SH-SY5Y (cell line): ENCODE results near the gene CHST10.

Experiments used
- GATA2 ChIP-seq: IDR thresholded peaks from 2 replicates; pipeline ENCODE4 v1.6.1; 2011; ENCODE audit warnings: mild to moderate bottlenecking, low read depth, low read length
- GATA3 ChIP-seq: IDR thresholded peaks from 2 replicates; pipeline ENCODE4 v1.6.1; 2011; ENCODE audit warnings: low read depth, mild to moderate bottlenecking, low read length, moderate library complexity

DNA sequence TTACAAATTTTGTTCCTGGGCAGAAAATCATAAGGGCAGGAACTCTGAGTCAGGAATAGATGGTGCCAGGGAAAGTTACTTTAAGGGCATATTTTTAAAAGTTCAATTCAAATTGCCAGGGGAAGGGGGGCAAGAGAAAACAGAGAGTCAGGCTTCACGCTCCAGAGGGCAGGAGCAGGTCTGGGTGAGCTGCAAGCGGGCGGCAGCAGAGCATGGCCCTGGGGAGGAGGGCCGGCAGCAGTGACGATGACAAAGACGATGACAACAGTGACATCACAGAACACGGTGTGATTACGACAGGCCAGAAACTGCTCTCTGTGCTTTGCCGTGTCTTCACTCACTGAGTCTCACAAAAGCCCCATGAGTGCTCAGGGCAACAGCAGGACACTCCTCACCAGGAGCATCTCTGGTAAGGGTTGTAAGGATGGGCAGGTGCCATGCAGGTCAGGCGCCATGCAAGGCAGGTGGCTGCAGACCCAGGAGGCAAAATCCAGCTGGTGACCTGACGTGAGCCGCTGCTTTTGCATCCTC, 23.3 kb downstream of the CHST10 start:
- TF ChIP-seq GATA2 (no peak), GATA3 (no peak)
